Endometrial microvascular endothelial cells (primary cell): Measurements from ENCODE around the gene AKAP5. TPM values are rescaled to one million over a fixed set of nuclear protein-coding genes. Genes with fewer than 3 reads are reported as not detected.
"Not testable (repeated sequence)": the region's sequence is repeated elsewhere in the genome, so short reads cannot be mapped to it uniquely, and the experiment has no call there.

Experiments used
- in situ Hi-C: cut with HindIII; loops from 2 replicates; pipeline ENCODE4 v1.10.0; 2017; ENCODE audit warnings: low sequenced_read_pairs, low pct_unique_long_range_greater_than_20kb; ENCODE audit errors: inconsistent ontology term
- total RNA-seq: library from RNA; depleted of rRNA; stranded (reverse); fragments of >200 nt; gene quantifications from one replicate; pipeline ENCODE4 v1.2.3, GENCODE V29; 2015; ENCODE audit errors: inconsistent ontology term

The AKAP5 gene
- total RNA-seq, 1 donor from 2014 or later = 0.56 TPM

GRCh38 chr14:64517667-64518066, 52.4 kb downstream of the AKAP5 start:
- in situ Hi-C loops = not testable (repeated sequence)

GRCh38 chr14:64518229-64518628, 52.9 kb downstream of the AKAP5 start:
- in situ Hi-C loops = no loop called here

- in situ Hi-C loops = no loop called here
These were observed 55.4 kb downstream of the AKAP5 start for GRCh38 chr14:64520699-64521098.

GRCh38 chr14:64522591-64523355, 57.5 kb downstream of the AKAP5 start:
- in situ Hi-C loops = no loop called here

Other genes with a start within 250 kb of the AKAP5 start
- gene ESR2, start 171.1 kb upstream of the AKAP5 start, total RNA-seq = 2.5 TPM
- gene MTHFD1, start 77.1 kb upstream of the AKAP5 start, total RNA-seq = 100 TPM
- gene ZBTB25, start 38.3 kb downstream of the AKAP5 start, total RNA-seq = 2.2 TPM
- gene ZBTB1, start 39.3 kb downstream of the AKAP5 start, total RNA-seq = 17.0 TPM
- gene HSPA2, start 75.2 kb downstream of the AKAP5 start, total RNA-seq = 4.2 TPM
- gene PPP1R36, start 84.5 kb downstream of the AKAP5 start, total RNA-seq = not detected
- 0.28 TPM for gene PLEKHG3, start 238.9 kb downstream of the AKAP5 start, total RNA-seq